Thyroid gland (tissue), 4 donors: Measurements from ENCODE around the gene UBE2G1. TPM values are rescaled to one million over a fixed set of nuclear protein-coding genes. Genes with fewer than 3 reads are reported as not detected.

Source experiments
- DNase-seq, 2 donors: peaks; one replicate each; pipeline ENCODE4 v3.0.0-alpha.2; 2019
- H3K27ac ChIP-seq, 3 donors: fragments of 200-600 bp; sonication (generic); 1 replicate in 2 of 3; 2 replicates in 1 of 3; pipeline ENCODE4 v1.5.1; 2016 to 2019; ENCODE audit warnings: mild to moderate bottlenecking in 1 of 3, moderate library complexity in 1 of 3
- H3K27me3 ChIP-seq: fragments of 200-600 bp; sonication (generic); one replicate; pipeline ENCODE4 v1.5.1; 2019
- H3K36me3 ChIP-seq, 2 donors: fragments of 200-600 bp; sonication (generic); one replicate each; pipeline ENCODE4 v1.5.1; 2016 to 2019
- H3K4me1 ChIP-seq, 2 donors: fragments of 200-600 bp; sonication (generic); one replicate each; pipeline ENCODE4 v1.5.1; 2017 to 2019
- H3K4me3 ChIP-seq, 3 donors: fragments of 200-600 bp; sonication (generic); replicated peaks in 1 of 3; 1 replicate in 2 of 3; 2 replicates in 1 of 3; pipeline ENCODE4 v1.5.1; 2016; ENCODE audit warnings: mild to moderate bottlenecking in 1 of 3
- H3K9me3 ChIP-seq: fragments of 200-600 bp; sonication (generic); one replicate; pipeline ENCODE4 v1.5.1; 2017
- POLR2A ChIP-seq, 2 donors: fragments of 450-650 bp; IDR thresholded peaks; one replicate each; pipeline ENCODE4 v1.6.1; 2017; ENCODE audit warnings: antibody characterized with exemption in 2 of 2, mild to moderate bottlenecking in 2 of 2, moderate library complexity in 1 of 2
- WGBS, 2 donors: methylation state at CpG; one replicate each; pipeline ENCODE4 v1.1.5; 2017; 5-methylcytosine and 5-hydroxymethylcytosine counted together
- intact Hi-C: fragments of 100-400 bp; cut with DNase I; formaldehyde crosslinking; loops from one replicate; pipeline ENCODE4 v1.15.1; 2023
- total RNA-seq, 4 donors: library from RNA; depleted of rRNA; stranded (reverse); fragments of >200 nt; gene quantifications; one replicate each; pipeline ENCODE4 v1.2.3, GENCODE V29; 2016
- TF ChIP-seq, protein P1 (sequence below), 6 experiments: fragments of 200-600 bp in 3 of 6; fragments of 450-650 bp in 3 of 6; sonication (generic) in 3 of 6; IDR thresholded peaks; one replicate each; pipeline ENCODE4 v1.5.1; 2016 to 2019; ENCODE audit warnings: antibody characterized with exemption in 6 of 6, mild to moderate bottlenecking in 2 of 6, inconsistent platforms in 1 of 6, moderate library complexity in 1 of 6

The UBE2G1 gene
- total RNA-seq, 4 donors from 2014 or later = 39.1 to 58.0 (median 49.4) TPM

- TF ChIP-seq, protein P1, sequence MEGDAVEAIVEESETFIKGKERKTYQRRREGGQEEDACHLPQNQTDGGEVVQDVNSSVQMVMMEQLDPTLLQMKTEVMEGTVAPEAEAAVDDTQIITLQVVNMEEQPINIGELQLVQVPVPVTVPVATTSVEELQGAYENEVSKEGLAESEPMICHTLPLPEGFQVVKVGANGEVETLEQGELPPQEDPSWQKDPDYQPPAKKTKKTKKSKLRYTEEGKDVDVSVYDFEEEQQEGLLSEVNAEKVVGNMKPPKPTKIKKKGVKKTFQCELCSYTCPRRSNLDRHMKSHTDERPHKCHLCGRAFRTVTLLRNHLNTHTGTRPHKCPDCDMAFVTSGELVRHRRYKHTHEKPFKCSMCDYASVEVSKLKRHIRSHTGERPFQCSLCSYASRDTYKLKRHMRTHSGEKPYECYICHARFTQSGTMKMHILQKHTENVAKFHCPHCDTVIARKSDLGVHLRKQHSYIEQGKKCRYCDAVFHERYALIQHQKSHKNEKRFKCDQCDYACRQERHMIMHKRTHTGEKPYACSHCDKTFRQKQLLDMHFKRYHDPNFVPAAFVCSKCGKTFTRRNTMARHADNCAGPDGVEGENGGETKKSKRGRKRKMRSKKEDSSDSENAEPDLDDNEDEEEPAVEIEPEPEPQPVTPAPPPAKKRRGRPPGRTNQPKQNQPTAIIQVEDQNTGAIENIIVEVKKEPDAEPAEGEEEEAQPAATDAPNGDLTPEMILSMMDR (IDR thresholded peaks at IDR 0.05) = no peak
- no peak for TF ChIP-seq POLR2A (IDR thresholded peaks at IDR 0.05)
- Histone ChIP-seq H3K27ac (no peak overlapping the region), H3K9me3 (no peaks in the 10 kb centered on the region), H3K36me3 (peaks cover 3 to 4% of the 10 kb centered on the region in 2 donors), H3K4me3 (no peak overlapping the region), H3K27me3 (no peaks in the 10 kb centered on the region), H3K4me1 (peaks cover 18 to 27% of the 10 kb centered on the region in 2 donors)
- 95 to 96% methylated on average over 5 of the region's 5 CpGs for WGBS, 2 donors
- no peak for DNase-seq
- intact Hi-C loops = no loop called here
These were observed 119.8 kb downstream of the UBE2G1 start for GRCh38 chr17:4246674-4247073.

- H3K36me3 ChIP-seq = peaks cover 9 to 28% of the 10 kb centered on the region in 2 donors
These were observed 124.9 kb downstream of the UBE2G1 start for GRCh38 chr17:4241535-4241934.

DNA sequence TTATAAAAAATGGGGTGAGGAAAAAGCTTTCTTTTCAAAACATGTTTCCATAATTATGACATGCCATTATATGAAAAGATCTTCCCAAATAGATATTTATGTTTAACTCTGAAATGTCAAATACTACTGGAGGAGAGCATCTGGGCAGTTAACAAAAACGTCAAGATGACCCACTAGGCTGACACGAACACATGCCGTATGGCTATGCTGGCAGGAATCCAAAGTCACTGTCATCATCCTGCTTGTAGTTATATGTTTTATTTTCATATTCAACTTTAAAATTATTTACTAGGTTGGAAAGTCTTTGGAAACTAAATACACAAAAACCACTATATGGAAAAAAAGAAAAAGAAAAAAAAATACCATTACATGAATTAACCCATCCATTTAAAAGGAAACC is 130.0 kb downstream of the UBE2G1 start:
- no peak for TF ChIP-seq POLR2A (IDR thresholded peaks at IDR 0.05)
- TF ChIP-seq, protein P1 (IDR thresholded peaks at IDR 0.05) = no peak
- Histone ChIP-seq H3K27me3 (no peaks in the 10 kb centered on the region), H3K4me1 (no peaks in the 10 kb centered on the region), H3K36me3 (peaks cover 3 to 30% of the 10 kb centered on the region in 2 donors), H3K9me3 (no peaks in the 10 kb centered on the region), H3K4me3 (no peak overlapping the region), H3K27ac (no peak overlapping the region)
- DNase-seq = no peak
- WGBS, 2 donors = 61 to 63% methylated on average over 3 of the region's 3 CpGs
- intact Hi-C loops = no loop called here

More at GRCh38 chr17:4241535-4241934, 124.9 kb downstream of the UBE2G1 start:
- no peak for DNase-seq
- no peak overlapping the region for H3K27ac ChIP-seq
- TF ChIP-seq POLR2A (IDR thresholded peaks at IDR 0.05) = no peak
- TF ChIP-seq, protein P1 (IDR thresholded peaks at IDR 0.05) = no peak
- H3K9me3 ChIP-seq = no peaks in the 10 kb centered on the region
- intact Hi-C loops = no loop called here
- no peaks in the 10 kb centered on the region for H3K4me1 ChIP-seq
- H3K4me3 ChIP-seq = no peak overlapping the region
- H3K27me3 ChIP-seq = no peaks in the 10 kb centered on the region
- 94 to 97% methylated on average over 11 of the region's 11 CpGs for WGBS, 2 donors

GRCh38 chr17:4235372-4236279 is 130.8 kb downstream of the UBE2G1 start:
- Histone ChIP-seq H3K36me3 (peaks cover 0 to 25% of the 10 kb centered on the region in 2 donors), H3K9me3 (no peaks in the 10 kb centered on the region), H3K27ac (no peak overlapping the region), H3K4me3 (no peak overlapping the region), H3K27me3 (no peaks in the 10 kb centered on the region), H3K4me1 (peaks cover 3 to 7% of the 10 kb centered on the region in 2 donors)
- no peak for DNase-seq
- WGBS, 2 donors = 93 to 95% methylated on average over 8 of the region's 8 CpGs
- TF ChIP-seq POLR2A (IDR thresholded peaks at IDR 0.05) = no peak
- TF ChIP-seq, protein P1 (IDR thresholded peaks at IDR 0.05) = no peak
- intact Hi-C loops = no loop called here

DNA sequence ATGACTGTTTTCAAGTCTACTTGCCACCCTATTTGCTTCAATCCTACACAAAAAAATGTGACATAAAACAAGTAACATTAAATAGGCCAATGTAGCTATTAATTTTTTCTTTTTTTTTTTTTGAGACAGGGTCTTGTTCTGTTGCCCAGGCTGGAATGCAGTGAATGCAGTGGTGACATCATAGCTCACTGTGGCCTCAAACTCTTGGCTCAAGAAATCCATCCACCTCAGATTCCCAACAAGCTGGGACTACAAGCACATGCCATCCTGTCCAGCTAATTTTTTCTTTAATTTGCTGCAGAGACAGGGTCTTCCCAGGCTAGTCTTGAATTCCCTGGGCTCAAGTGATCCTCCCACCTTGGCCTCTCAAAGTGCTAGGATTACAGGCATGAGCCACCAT is 132.1 kb downstream of the UBE2G1 start:
- DNase-seq = no peak
- Histone ChIP-seq H3K36me3 (peaks cover 0 to 16% of the 10 kb centered on the region in 2 donors), H3K4me1 (peaks cover 13 to 18% of the 10 kb centered on the region in 2 donors), H3K4me3 (no peak overlapping the region), H3K27ac (no peak overlapping the region), H3K27me3 (no peaks in the 10 kb centered on the region), H3K9me3 (no peaks in the 10 kb centered on the region)
- TF ChIP-seq POLR2A (IDR thresholded peaks at IDR 0.05) = no peak
- TF ChIP-seq, protein P1 (IDR thresholded peaks at IDR 0.05) = no peak
- intact Hi-C loops = no loop called here
